NCI-H2029 (cell line): ENCODE results near the gene PEF1.
A peak's percentile ranks its signal among the peaks of the same experiment; 100 is the strongest.

Experiments used
- DNase-seq: peaks from one replicate; lab custom pipeline; 2025; lab: John Stamatoyannopoulos, UW

PEF1 gene

GRCh38 chr1:31584869-31585735 lies 59.6 kb downstream of the PEF1 start:
- no peak for DNase-seq

- peak; percentile 16 for DNase-seq
Measured at GRCh38 chr1:31583995-31584868, 60.4 kb downstream of the PEF1 start.

GRCh38 chr1:31583082-31583994 lies 61.3 kb downstream of the PEF1 start:
- DNase-seq: no peak

GRCh38 chr1:31581821-31582810 lies 62.6 kb downstream of the PEF1 start:
- no peak for DNase-seq

GRCh38 chr1:31580891-31581603 lies 63.6 kb downstream of the PEF1 start:
- no peak for DNase-seq

GRCh38 chr1:31580513-31580870 lies 64.2 kb downstream of the PEF1 start:
- DNase-seq: no peak
